Jurkat, Clone E6-1 (cell line): ENCODE results near the gene PLXNC1.
A peak's percentile ranks its signal among the peaks of the same experiment; 100 is the strongest.

ENCODE experiments used
- DNase-seq: peaks from one replicate; pipeline ENCODE4 v3.0.0-alpha.2; 2011; ENCODE audit warnings: low read depth, low spot score
- H3K4me3 ChIP-seq: 2 replicates; pipeline ENCODE4 v1.5.1; 2011; ENCODE audit warnings: mild to moderate bottlenecking, low read length, control low read depth, moderate library complexity

PLXNC1 gene

GRCh38 chr12:94150240-94151121 is 2.1 kb downstream of the PLXNC1 start:
- H3K4me3 ChIP-seq = no peak overlapping the region
- no peak for DNase-seq

- H3K4me3 ChIP-seq = no peak overlapping the region
- DNase-seq = no peak
These were observed 3.2 kb downstream of the PLXNC1 start for GRCh38 chr12:94151582-94151981.

GRCh38 chr12:94152292-94153078 is 4.1 kb downstream of the PLXNC1 start:
- DNase-seq = no peak
- H3K4me3 ChIP-seq = no peak overlapping the region

- H3K4me3 ChIP-seq = no peak overlapping the region
- no peak for DNase-seq
These were observed 8.8 kb downstream of the PLXNC1 start for GRCh38 chr12:94157181-94157580.

GRCh38 chr12:94157981-94158411 is 9.6 kb downstream of the PLXNC1 start:
- no peak overlapping the region for H3K4me3 ChIP-seq
- DNase-seq = no peak

- no peak for DNase-seq
- no peak overlapping the region for H3K4me3 ChIP-seq
These were observed 10.3 kb downstream of the PLXNC1 start for GRCh38 chr12:94158666-94159065.

- no peak for DNase-seq
- no peak overlapping the region for H3K4me3 ChIP-seq
These were observed 13.7 kb downstream of the PLXNC1 start for GRCh38 chr12:94162108-94162507.

- H3K4me3 ChIP-seq = no peak overlapping the region
- no peak for DNase-seq
These were observed 15.5 kb downstream of the PLXNC1 start for GRCh38 chr12:94163850-94164249.

- no peak for DNase-seq
- no peak overlapping the region for H3K4me3 ChIP-seq
These were observed 16.8 kb downstream of the PLXNC1 start for GRCh38 chr12:94165138-94165537.

GRCh38 chr12:94165670-94166364 is 17.4 kb downstream of the PLXNC1 start:
- H3K4me3 ChIP-seq = no peak overlapping the region
- no peak for DNase-seq

GRCh38 chr12:94167071-94167755 is 18.8 kb downstream of the PLXNC1 start:
- no peak overlapping the region for H3K4me3 ChIP-seq
- no peak for DNase-seq

- no peak for DNase-seq
- H3K4me3 ChIP-seq = no peak overlapping the region
These were observed 19.5 kb downstream of the PLXNC1 start for GRCh38 chr12:94167756-94168416.

- DNase-seq = peak; percentile 77
- H3K4me3 ChIP-seq = no peak overlapping the region
These were observed 21.1 kb downstream of the PLXNC1 start for GRCh38 chr12:94169495-94169894.

GRCh38 chr12:94169966-94170689 is 21.8 kb downstream of the PLXNC1 start:
- H3K4me3 ChIP-seq = no peak overlapping the region
- DNase-seq = no peak

GRCh38 chr12:94170690-94171594 is 22.6 kb downstream of the PLXNC1 start:
- H3K4me3 ChIP-seq = no peak overlapping the region
- DNase-seq = no peak

- H3K4me3 ChIP-seq = no peak overlapping the region
- no peak for DNase-seq
These were observed 23.2 kb downstream of the PLXNC1 start for GRCh38 chr12:94171595-94171930.

GRCh38 chr12:94172031-94172430 is 23.7 kb downstream of the PLXNC1 start:
- DNase-seq = no peak
- no peak overlapping the region for H3K4me3 ChIP-seq
